ENCODE measurements around the gene SLC52A3. TPM values are rescaled to one million over a fixed set of nuclear protein-coding genes. Genes with fewer than 3 reads are reported as not detected.
A peak's percentile ranks its signal among the peaks of the same experiment; 100 is the strongest.
"Not testable (repeated sequence)": the region's sequence is repeated elsewhere in the genome, so short reads cannot be mapped to it uniquely, and the experiment has no call there.

The SLC52A3 gene
- total RNA-seq, 2 donors from 2014 or later: not detected

DNA sequence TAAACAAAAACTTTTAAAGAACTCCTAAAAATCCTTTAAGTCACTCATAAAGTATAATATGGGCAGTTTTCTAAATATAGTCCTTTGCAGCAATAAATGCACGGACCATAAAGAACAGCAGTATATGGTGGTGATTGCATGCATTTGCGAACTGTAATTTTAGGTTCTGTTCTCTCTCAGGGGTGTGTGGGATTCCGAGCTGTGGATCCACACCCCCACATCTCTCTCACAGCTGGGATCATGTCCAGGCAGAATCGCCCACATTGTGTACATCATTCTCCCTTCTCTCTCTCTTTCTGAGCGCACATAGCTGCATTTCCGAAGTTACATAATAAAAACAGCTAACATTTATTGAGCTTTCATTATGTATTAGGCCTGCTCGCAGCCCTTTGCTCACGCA is 28.6 kb downstream of the SLC52A3 start:
- no peak overlapping the region for H3K4me3 Mint-ChIP-seq
- no peaks in the 10 kb centered on the region for H3K4me1 Mint-ChIP-seq (ENCODE audit: low read depth)
- peaks cover 15% of the 10 kb centered on the region for H3K27me3 Mint-ChIP-seq (ENCODE audit: low read depth)
- no peak overlapping the region for H3K27ac Mint-ChIP-seq
- H3K9me3 Mint-ChIP-seq: peaks cover under 1 to 1% of the 10 kb centered on the region in 2 donors
- peaks cover under 1 to 2% of the 10 kb centered on the region in 2 donors for H3K36me3 Mint-ChIP-seq (ENCODE audit: insufficient read depth in 2 of 2)
- DNase-seq (no peak), ATAC-seq (replicated peaks in 1 of 2) (no peak)

DNA sequence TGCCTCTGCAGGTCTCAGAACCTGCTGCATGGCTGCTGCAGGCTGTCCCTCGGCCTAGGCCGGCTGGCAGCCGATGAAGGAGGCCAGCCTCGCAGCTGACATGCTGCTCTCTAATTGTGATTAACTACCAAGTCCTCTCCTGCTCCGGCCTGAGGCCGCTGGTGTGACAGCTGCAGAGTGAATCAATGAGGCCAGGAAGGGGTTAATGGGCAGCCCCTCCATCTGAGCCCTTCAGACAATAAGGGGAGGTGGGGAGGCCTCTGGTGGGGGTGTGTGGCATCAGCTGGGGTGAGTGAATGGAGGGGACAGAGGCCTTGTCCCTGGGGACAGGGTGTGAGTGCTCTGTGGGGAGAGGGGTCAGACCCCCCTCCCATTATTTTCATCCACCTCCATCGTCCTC is 34.4 kb downstream of the SLC52A3 start:
- peaks cover 25% of the 10 kb centered on the region for H3K27me3 Mint-ChIP-seq (ENCODE audit: low read depth)
- H3K4me1 Mint-ChIP-seq (ENCODE audit: low read depth): peaks cover under 1% of the 10 kb centered on the region
- no peaks in the 10 kb centered on the region for H3K36me3 Mint-ChIP-seq (ENCODE audit: insufficient read depth in 2 of 2)
- no peak overlapping the region for H3K4me3 Mint-ChIP-seq
- ATAC-seq (replicated peaks in 1 of 2) (no peak), DNase-seq (no peak)
- H3K27ac Mint-ChIP-seq: no peak overlapping the region
- no peaks in the 10 kb centered on the region for H3K9me3 Mint-ChIP-seq

DNA sequence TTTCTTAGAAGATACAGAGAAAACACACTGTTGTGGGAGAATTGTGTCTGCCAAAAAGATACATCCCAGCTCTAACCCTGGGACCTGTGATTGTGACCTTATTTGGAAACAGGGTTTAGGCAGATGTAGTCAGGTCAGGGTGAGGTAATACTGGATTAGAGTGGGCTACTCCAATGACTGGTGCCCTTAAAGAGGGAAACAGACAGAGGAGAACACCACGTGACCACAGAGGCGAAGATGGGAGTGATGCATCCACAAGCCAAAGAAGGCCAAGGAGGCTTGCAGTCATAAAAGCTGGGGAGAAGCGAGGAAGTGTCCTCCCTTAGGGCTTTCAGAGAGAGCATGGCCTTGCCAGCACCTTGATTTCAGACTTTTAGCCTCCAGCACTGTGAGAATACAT is 35.6 kb downstream of the SLC52A3 start:
- Mint-ChIP-seq H3K4me1 (ENCODE audit: low read depth) (peaks cover 6% of the 10 kb centered on the region), H3K4me3 (no peak overlapping the region), H3K27me3 (ENCODE audit: low read depth) (peaks cover 31% of the 10 kb centered on the region), H3K9me3 (no peaks in the 10 kb centered on the region), H3K27ac (no peak overlapping the region), H3K36me3 (ENCODE audit: insufficient read depth in 2 of 2) (no peaks in the 10 kb centered on the region)
- ATAC-seq (replicated peaks in 1 of 2) (no peak), DNase-seq (no peak)

DNA sequence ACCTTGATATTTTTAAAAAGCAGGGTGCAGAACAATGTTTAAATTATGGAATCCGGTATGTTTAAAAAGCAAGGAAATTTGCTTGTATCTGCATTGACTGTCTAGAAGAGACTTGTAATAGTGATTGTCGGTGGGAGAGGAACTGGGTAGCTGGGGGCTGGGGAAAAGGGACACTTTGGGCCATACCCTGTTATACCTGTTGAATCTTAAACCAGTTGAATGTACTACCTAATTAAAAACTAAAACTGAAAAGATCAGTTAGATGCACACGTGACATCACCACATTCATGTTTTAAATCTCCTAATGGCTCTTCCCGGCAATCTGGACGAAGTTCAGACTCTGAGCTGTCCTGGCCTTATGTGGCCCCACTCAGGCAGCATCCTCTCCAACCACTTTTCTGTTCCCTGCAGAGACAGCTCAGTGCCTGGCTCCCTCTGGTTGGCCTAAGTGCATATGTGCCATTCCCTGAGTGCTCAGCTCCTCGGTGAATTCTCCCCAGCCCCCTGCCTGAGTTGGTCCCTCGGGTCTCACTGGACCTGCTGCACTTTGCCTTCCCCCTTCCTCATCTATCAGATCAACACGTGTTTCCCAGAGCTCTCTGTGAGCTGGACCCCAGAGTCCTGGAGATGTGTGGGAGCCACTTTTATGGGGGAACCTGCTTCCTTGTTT is 36.3 kb downstream of the SLC52A3 start:
- Mint-ChIP-seq H3K27me3 (ENCODE audit: low read depth) (peaks cover 34% of the 10 kb centered on the region), H3K4me3 (no peak overlapping the region), H3K9me3 (no peaks in the 10 kb centered on the region), H3K4me1 (ENCODE audit: low read depth) (peaks cover 6% of the 10 kb centered on the region), H3K27ac (no peak overlapping the region), H3K36me3 (ENCODE audit: insufficient read depth in 2 of 2) (no peaks in the 10 kb centered on the region)
- ATAC-seq (replicated peaks in 1 of 2) (no peak), DNase-seq (no peak)

DNA sequence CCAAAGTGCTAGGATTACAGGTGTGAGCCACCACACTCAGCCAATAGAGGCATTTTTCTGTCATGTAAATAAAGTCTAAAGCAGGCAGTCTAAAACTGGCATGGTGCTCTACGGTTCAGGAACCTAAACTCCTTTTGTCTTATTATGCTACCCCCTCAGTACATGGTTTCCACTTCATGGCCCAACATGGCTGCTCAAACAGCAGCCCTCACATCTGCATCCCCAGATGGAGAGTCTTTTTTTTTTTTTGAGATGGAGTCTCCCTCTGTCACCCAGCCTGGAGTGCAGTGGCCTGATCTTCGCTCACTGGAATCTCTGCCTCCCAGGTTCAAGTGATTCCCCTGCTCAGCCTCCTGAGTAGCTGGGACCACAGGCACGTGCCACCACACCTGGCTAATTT is 38.3 kb downstream of the SLC52A3 start:
- Mint-ChIP-seq H3K9me3 (no peaks in the 10 kb centered on the region), H3K27ac (no peak overlapping the region), H3K4me3 (no peak overlapping the region), H3K4me1 (ENCODE audit: low read depth) (peaks cover 6% of the 10 kb centered on the region), H3K36me3 (ENCODE audit: insufficient read depth in 2 of 2) (no peaks in the 10 kb centered on the region), H3K27me3 (ENCODE audit: low read depth) (peaks cover 48% of the 10 kb centered on the region)
- DNase-seq: no peak
- ATAC-seq (replicated peaks in 1 of 2): no peak

DNA sequence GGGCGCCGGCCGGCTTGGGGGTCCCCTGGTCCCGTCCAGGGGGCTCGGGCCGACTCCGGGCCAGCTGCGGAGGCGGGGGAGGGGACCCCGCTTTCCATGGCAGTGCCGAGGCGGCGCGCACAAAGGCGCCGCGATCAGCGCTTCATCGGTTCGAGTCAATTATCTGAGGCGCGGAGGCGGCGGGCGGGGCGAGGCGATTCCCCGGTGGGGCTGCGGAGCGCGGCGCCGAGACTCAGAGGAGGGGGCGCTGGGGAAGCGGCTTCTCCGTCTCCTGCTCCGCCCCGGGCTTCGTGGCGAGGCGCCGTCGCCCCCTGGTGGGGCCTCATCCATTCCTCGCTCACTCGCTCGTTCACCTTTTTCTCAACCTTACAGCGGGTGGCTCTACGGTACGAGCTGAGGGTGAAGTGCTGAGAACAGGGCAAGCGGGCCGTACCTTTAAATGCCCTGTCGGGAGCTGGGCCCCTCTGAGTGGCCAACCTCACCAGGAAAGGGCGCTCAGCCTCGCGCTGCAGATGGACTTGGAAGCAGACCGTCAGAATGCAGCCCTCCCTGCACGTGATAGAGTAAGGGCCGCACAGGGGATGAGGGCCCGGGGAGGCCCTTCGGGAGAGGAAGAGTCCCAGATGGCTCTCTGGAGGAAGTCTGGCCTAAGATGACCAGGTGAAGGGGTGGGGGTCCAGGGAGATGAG is 39.9 kb downstream of the SLC52A3 start:
- Mint-ChIP-seq H3K27ac (no peak overlapping the region), H3K4me1 (ENCODE audit: low read depth) (peaks cover 6% of the 10 kb centered on the region), H3K4me3 (peak overlapping the region; percentile 44 to 67), H3K9me3 (no peaks in the 10 kb centered on the region), H3K27me3 (ENCODE audit: low read depth) (peaks cover 56% of the 10 kb centered on the region), H3K36me3 (ENCODE audit: insufficient read depth in 2 of 2) (no peaks in the 10 kb centered on the region)
- ATAC-seq (replicated peaks in 1 of 2): peak; percentile 87 to 89
- DNase-seq: peak; percentile 69 to 72

DNA sequence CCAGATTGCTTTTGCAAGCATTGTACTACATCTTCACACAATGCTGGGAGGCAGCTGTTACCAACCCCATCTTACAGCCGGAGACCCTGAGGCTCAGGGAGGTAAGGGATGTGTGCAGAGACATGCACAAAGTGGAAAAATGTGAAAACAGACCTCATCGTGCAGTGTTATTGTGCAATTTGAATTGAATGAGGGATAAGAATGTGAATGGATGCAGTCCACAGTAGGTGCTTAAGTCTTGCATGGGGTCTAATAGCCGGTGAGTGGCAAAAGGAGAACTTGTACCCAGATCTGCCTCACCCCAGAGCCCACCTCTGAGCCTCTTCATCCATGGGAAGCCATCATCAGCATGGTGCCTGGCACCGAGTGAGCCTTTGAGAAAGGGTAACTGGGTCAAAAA is 42.1 kb downstream of the SLC52A3 start:
- H3K9me3 Mint-ChIP-seq: no peaks in the 10 kb centered on the region
- DNase-seq (no peak), ATAC-seq (replicated peaks in 1 of 2) (no peak)
- H3K4me1 Mint-ChIP-seq (ENCODE audit: low read depth): peaks cover 6% of the 10 kb centered on the region
- peaks cover 52% of the 10 kb centered on the region for H3K27me3 Mint-ChIP-seq (ENCODE audit: low read depth)
- no peaks in the 10 kb centered on the region for H3K36me3 Mint-ChIP-seq (ENCODE audit: insufficient read depth in 2 of 2)
- H3K27ac Mint-ChIP-seq: no peak overlapping the region
- H3K4me3 Mint-ChIP-seq: peak overlapping the region in 1 of 2 donors; percentile 12

DNA sequence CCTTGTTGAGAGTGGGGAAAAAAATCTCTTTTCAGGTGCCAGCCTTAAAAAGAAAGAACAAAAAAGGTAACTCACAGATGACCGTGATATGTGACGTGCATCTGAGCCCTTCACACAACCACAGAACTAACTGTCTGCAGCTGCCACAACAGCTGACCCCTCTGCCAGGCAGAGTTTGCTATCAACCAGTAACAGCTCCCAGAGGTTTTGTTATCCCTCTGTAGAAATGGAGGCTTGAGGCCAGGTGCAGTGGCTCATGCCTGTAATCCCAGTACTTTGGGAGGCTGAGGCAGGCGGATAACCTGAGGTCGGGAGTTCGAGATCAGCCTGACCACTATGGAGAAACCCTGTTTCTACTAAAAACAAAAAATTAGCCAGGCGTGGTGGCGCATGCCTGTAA is 42.8 kb downstream of the SLC52A3 start:
- peaks cover 52% of the 10 kb centered on the region for H3K27me3 Mint-ChIP-seq (ENCODE audit: low read depth)
- ATAC-seq (replicated peaks in 1 of 2): no peak
- H3K36me3 Mint-ChIP-seq (ENCODE audit: insufficient read depth in 2 of 2): no peaks in the 10 kb centered on the region
- H3K4me3 Mint-ChIP-seq: no peak overlapping the region
- no peak overlapping the region for H3K27ac Mint-ChIP-seq
- no peaks in the 10 kb centered on the region for H3K9me3 Mint-ChIP-seq
- H3K4me1 Mint-ChIP-seq (ENCODE audit: low read depth): peaks cover 6% of the 10 kb centered on the region
- DNase-seq: no peak

DNA sequence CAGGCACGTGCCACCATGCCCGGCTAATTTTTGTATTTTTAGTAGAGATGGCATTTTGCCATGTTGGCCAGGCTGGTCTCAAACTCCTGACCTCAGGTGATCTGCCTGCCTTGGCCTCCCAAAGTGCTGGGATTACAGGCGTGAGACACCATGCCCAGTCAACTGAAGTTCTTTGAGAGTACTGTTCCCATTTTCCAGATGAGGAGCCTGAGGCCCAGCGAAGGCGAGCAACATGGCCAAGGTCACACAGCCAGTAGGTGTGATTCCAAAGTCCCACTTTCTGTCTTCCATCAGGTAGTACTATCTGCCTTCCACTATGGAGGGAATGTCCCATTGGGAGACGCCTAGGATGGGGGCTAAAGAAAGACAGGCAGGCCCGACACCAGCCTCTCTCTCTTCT is 43.5 kb downstream of the SLC52A3 start:
- not testable (repeated sequence) for H3K9me3 Mint-ChIP-seq; H3K4me1 Mint-ChIP-seq (ENCODE audit: low read depth); DNase-seq; H3K4me3 Mint-ChIP-seq; H3K36me3 Mint-ChIP-seq (ENCODE audit: insufficient read depth in 2 of 2); H3K27ac Mint-ChIP-seq; ATAC-seq (replicated peaks in 1 of 2)
- H3K27me3 Mint-ChIP-seq (ENCODE audit: low read depth): peaks cover 47% of the 10 kb centered on the region

DNA sequence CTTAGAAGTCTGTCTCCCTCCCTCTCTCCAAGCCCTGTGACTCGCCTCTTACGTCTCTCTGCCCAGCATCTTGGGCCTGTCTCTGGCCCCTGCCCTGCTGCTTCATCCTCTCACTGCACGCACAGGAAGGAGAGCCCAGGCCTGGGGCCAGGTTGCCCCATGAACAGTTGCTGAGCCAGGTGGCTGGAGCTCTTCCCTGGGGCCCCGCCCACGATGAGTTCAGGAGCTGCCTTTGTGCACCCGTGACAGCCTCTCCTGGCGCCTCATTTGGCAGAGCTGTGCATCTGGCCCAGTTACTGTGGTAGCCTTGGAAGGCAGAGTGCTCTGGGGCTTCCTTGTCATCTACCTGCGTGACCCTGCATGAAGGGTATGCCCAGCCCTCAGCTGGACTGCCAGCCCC is 44.5 kb downstream of the SLC52A3 start:
- H3K27me3 Mint-ChIP-seq (ENCODE audit: low read depth): peaks cover 43% of the 10 kb centered on the region
- DNase-seq: no peak
- H3K4me1 Mint-ChIP-seq (ENCODE audit: low read depth): peaks cover 4% of the 10 kb centered on the region
- H3K4me3 Mint-ChIP-seq: no peak overlapping the region
- no peaks in the 10 kb centered on the region for H3K36me3 Mint-ChIP-seq (ENCODE audit: insufficient read depth in 2 of 2)
- no peaks in the 10 kb centered on the region for H3K9me3 Mint-ChIP-seq
- no peak overlapping the region for H3K27ac Mint-ChIP-seq
- ATAC-seq (replicated peaks in 1 of 2): no peak

DNA sequence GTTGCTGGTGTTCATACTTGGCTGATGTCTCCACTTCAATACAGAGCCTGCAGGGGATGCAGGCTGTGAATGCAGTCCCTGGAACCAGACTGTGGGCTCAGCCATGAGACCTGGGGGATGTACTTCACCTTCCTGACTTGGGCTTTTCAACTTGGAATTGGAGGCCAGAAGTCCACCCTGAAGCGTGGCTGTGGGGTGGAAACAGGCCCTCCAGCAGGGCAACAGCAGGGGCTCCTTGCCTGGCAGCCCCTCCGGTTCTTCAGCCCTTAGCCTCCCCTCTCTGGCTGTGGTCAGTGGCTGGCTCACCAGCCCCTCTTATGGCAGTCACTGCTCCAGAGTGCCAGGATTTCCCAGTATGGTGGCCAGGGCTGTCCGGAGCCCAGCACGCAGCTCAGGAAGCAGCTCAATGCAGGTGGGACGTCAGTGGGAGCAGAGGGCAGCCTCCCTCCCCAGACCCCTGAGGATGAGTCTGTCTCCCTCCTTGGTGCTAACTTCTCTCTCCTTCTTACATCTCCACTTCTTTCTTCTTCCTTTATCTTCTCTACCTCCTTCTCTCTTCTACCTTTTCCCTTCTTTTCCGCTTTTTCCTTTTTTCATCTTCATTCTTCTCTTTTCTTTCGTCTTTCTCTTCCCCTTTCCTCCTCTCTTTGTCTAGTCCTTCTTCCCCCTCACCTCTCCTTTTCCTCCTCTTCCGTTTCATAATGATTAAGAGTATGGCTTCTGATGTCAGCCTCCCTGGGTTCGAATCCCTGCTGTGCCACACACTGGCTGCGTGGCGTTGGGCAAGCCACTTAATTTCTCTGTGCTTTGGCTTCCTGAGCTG is 45.3 kb downstream of the SLC52A3 start:
- ATAC-seq (replicated peaks in 1 of 2): no peak
- Mint-ChIP-seq H3K27ac (no peak overlapping the region), H3K9me3 (no peaks in the 10 kb centered on the region)

DNA sequence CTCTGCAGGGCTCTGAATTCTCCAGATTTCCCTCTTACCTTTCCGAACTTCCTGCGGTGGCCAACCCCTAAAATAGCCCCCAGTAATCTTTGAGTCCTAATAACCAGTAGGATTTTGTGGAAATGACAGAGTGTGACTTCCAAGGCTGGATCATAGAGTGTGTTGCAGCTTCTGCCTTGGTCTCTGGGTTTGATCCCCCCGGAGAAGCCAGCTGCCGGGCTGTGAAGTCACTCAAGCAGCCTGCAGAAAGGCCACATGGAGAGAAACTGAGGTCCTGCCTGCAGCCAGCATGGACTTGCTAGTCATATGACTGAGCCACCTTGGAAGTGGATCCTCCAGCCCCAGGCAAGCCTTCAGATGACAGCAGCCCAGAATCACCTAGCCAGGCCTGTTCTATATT is 46.4 kb downstream of the SLC52A3 start:
- H3K27ac Mint-ChIP-seq: no peak overlapping the region
- peaks cover 37% of the 10 kb centered on the region for H3K27me3 Mint-ChIP-seq (ENCODE audit: low read depth)
- no peaks in the 10 kb centered on the region for H3K4me1 Mint-ChIP-seq (ENCODE audit: low read depth)
- H3K9me3 Mint-ChIP-seq: no peaks in the 10 kb centered on the region
- H3K36me3 Mint-ChIP-seq (ENCODE audit: insufficient read depth in 2 of 2): no peaks in the 10 kb centered on the region
- DNase-seq: no peak
- ATAC-seq (replicated peaks in 1 of 2): no peak
- H3K4me3 Mint-ChIP-seq: no peak overlapping the region

More for the DNA sequence above, 45.3 kb downstream of the SLC52A3 start:
- Mint-ChIP-seq H3K4me3 (no peak overlapping the region), H3K4me1 (ENCODE audit: low read depth) (no peaks in the 10 kb centered on the region), H3K27me3 (ENCODE audit: low read depth) (peaks cover 39% of the 10 kb centered on the region), H3K36me3 (ENCODE audit: insufficient read depth in 2 of 2) (no peaks in the 10 kb centered on the region)
- no peak for DNase-seq

DNA sequence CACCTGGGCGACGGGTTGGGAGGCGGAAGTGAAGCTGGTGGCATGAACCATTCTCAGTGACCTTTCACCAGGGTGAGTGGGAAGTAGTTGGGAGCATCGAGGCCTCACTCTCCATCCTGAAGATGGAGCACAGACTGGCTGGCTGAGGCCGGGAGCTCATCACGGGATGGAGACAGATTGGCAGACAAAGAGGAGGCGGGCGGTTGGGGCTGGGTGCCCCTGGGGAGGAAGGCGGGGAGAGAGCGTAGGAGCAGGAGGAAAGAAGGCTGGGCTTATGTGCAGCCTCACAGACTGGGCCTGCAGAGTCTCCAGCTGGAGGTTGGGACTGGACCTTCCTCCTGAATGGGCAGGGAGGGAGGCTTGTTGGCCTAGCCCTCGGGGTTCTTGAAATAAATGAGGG is 48.5 kb downstream of the SLC52A3 start:
- Mint-ChIP-seq H3K27me3 (ENCODE audit: low read depth) (peaks cover 31% of the 10 kb centered on the region), H3K36me3 (ENCODE audit: insufficient read depth in 2 of 2) (no peaks in the 10 kb centered on the region), H3K27ac (no peak overlapping the region), H3K4me1 (ENCODE audit: low read depth) (no peaks in the 10 kb centered on the region), H3K4me3 (no peak overlapping the region), H3K9me3 (no peaks in the 10 kb centered on the region)
- ATAC-seq (replicated peaks in 1 of 2): no peak
- no peak for DNase-seq
